ENCODE results near the gene GABRR2. TPM values are rescaled to one million over a fixed set of nuclear protein-coding genes. Genes with fewer than 3 reads are reported as not detected.

GABRR2 gene
- total and polyA plus RNA-seq, 10 of the 15 experiments (the other 5 are each of a cell fraction or from before 2014, with no cell fraction given): 0.16 to 0.72 (median 0.32) TPM; not detected in 2

DNA sequence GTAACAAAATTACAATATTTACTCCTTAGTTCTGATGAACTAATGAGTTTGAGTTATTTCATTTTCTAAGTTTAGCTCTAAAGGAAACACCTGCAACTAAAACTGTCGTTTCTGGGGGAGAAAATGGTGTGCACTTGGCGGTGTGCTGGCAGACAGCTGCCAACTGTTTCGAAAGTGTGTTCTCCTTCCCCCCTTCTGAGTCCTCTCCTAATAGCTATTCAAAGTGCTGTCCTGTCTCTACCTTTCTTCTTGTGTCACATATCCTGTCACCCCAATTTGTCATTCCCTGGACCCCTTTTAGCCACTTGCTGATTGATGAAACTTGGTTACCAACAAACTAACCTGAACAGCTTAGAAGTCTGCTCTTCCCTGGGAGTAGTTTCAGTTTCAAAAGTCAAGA, 42.3 kb upstream of the GABRR2 start (continued):
- TF ChIP-seq FOS (IDR thresholded peaks at IDR 0.05; ENCODE audit: borderline replicate concordance, extremely low read depth, insufficient read length) (no peak), MYC (IDR thresholded peaks at IDR 0.05; ENCODE audit: insufficient read depth, insufficient read length, insufficient replicate concordance, low read length, severe bottlenecking) (no peak), POU2F2 (IDR thresholded peaks at IDR 0.05; ENCODE audit: borderline replicate concordance, low read depth, low read length) (peak; percentile 45; the same call in 1 of the 3 replicates), MYB (IDR thresholded peaks at IDR 0.05; ENCODE audit: borderline replicate concordance, low read depth, low read length) (0 out of 2 replicates have a peak, but pooled peaks have one; percentile 35), RFX5 (IDR thresholded peaks at IDR 0.05; ENCODE audit: low read depth, low read length) (no peak), RAD21 (IDR thresholded peaks at IDR 0.05; ENCODE audit: insufficient read depth, low read depth, low read length) (no peak), SPI1 (IDR thresholded peaks at IDR 0.05; ENCODE audit: borderline replicate concordance, insufficient read depth, low read depth, low read length) (no peak), MXI1 (IDR thresholded peaks at IDR 0.05; ENCODE audit: low read depth, low read length) (no peak), TARDBP (IDR thresholded peaks at IDR 0.05; ENCODE audit: borderline replicate concordance) (no peak), ASH2L (IDR thresholded peaks at IDR 0.05; ENCODE audit: borderline replicate concordance, low read depth) (no peak), RCOR1 (conservative IDR thresholded peaks at IDR 0.05; ENCODE audit: low read depth, low read length) (no peak), RBBP5 (conservative IDR thresholded peaks at IDR 0.05) (no peak), HDAC6 (IDR thresholded peaks at IDR 0.05; ENCODE audit: unreplicated experiment) (no peak), TAF1 (IDR thresholded peaks at IDR 0.05; ENCODE audit: borderline replicate concordance, low read depth, low read length) (no peak)
- TF ChIP-seq, protein P1, sequence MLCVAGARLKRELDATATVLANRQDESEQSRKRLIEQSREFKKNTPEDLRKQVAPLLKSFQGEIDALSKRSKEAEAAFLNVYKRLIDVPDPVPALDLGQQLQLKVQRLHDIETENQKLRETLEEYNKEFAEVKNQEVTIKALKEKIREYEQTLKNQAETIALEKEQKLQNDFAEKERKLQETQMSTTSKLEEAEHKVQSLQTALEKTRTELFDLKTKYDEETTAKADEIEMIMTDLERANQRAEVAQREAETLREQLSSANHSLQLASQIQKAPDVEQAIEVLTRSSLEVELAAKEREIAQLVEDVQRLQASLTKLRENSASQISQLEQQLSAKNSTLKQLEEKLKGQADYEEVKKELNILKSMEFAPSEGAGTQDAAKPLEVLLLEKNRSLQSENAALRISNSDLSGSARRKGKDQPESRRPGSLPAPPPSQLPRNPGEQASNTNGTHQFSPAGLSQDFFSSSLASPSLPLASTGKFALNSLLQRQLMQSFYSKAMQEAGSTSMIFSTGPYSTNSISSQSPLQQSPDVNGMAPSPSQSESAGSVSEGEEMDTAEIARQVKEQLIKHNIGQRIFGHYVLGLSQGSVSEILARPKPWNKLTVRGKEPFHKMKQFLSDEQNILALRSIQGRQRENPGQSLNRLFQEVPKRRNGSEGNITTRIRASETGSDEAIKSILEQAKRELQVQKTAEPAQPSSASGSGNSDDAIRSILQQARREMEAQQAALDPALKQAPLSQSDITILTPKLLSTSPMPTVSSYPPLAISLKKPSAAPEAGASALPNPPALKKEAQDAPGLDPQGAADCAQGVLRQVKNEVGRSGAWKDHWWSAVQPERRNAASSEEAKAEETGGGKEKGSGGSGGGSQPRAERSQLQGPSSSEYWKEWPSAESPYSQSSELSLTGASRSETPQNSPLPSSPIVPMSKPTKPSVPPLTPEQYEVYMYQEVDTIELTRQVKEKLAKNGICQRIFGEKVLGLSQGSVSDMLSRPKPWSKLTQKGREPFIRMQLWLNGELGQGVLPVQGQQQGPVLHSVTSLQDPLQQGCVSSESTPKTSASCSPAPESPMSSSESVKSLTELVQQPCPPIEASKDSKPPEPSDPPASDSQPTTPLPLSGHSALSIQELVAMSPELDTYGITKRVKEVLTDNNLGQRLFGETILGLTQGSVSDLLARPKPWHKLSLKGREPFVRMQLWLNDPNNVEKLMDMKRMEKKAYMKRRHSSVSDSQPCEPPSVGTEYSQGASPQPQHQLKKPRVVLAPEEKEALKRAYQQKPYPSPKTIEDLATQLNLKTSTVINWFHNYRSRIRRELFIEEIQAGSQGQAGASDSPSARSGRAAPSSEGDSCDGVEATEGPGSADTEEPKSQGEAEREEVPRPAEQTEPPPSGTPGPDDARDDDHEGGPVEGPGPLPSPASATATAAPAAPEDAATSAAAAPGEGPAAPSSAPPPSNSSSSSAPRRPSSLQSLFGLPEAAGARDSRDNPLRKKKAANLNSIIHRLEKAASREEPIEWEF (IDR thresholded peaks at IDR 0.05; ENCODE audit: insufficient replicate concordance, low read depth, low read length): no peak
- TF ChIP-seq, protein P2, sequence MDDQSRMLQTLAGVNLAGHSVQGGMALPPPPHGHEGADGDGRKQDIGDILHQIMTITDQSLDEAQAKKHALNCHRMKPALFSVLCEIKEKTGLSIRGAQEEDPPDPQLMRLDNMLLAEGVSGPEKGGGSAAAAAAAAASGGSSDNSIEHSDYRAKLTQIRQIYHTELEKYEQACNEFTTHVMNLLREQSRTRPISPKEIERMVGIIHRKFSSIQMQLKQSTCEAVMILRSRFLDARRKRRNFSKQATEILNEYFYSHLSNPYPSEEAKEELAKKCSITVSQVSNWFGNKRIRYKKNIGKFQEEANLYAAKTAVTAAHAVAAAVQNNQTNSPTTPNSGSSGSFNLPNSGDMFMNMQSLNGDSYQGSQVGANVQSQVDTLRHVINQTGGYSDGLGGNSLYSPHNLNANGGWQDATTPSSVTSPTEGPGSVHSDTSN (IDR thresholded peaks at IDR 0.05; ENCODE audit: insufficient replicate concordance, low read depth, low read length): no peak
- TF ChIP-seq, protein P3, sequence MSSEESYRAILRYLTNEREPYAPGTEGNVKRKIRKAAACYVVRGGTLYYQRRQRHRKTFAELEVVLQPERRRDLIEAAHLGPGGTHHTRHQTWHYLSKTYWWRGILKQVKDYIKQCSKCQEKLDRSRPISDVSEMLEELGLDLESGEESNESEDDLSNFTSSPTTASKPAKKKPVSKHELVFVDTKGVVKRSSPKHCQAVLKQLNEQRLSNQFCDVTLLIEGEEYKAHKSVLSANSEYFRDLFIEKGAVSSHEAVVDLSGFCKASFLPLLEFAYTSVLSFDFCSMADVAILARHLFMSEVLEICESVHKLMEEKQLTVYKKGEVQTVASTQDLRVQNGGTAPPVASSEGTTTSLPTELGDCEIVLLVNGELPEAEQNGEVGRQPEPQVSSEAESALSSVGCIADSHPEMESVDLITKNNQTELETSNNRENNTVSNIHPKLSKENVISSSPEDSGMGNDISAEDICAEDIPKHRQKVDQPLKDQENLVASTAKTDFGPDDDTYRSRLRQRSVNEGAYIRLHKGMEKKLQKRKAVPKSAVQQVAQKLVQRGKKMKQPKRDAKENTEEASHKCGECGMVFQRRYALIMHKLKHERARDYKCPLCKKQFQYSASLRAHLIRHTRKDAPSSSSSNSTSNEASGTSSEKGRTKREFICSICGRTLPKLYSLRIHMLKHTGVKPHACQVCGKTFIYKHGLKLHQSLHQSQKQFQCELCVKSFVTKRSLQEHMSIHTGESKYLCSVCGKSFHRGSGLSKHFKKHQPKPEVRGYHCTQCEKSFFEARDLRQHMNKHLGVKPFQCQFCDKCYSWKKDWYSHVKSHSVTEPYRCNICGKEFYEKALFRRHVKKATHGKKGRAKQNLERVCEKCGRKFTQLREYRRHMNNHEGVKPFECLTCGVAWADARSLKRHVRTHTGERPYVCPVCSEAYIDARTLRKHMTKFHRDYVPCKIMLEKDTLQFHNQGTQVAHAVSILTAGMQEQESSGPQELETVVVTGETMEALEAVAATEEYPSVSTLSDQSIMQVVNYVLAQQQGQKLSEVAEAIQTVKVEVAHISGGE (CRISPR knock-in tag; IDR thresholded peaks at IDR 0.05): no peak
